ENCODE measurements around the gene CDK14.

Gene CDK14

GRCh38 chr7:90595801-90596670, at the start of gene CDK14:
TSS of gene CDK14 (plus strand) at chr7:90596321. CDS start at chr7:90596628, 307 bp downstream.
- TF ChIP-seq, protein P1, sequence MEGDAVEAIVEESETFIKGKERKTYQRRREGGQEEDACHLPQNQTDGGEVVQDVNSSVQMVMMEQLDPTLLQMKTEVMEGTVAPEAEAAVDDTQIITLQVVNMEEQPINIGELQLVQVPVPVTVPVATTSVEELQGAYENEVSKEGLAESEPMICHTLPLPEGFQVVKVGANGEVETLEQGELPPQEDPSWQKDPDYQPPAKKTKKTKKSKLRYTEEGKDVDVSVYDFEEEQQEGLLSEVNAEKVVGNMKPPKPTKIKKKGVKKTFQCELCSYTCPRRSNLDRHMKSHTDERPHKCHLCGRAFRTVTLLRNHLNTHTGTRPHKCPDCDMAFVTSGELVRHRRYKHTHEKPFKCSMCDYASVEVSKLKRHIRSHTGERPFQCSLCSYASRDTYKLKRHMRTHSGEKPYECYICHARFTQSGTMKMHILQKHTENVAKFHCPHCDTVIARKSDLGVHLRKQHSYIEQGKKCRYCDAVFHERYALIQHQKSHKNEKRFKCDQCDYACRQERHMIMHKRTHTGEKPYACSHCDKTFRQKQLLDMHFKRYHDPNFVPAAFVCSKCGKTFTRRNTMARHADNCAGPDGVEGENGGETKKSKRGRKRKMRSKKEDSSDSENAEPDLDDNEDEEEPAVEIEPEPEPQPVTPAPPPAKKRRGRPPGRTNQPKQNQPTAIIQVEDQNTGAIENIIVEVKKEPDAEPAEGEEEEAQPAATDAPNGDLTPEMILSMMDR (IDR thresholded peaks at IDR 0.05; ENCODE audit: low read depth, low read length, missing control alignments) = peak; percentile 40
- H3K4me3 ChIP-seq (replicated peaks; ENCODE audit: low read depth, low read length) = peak within 1 kb of the TSS; percentile 93
- DNase-seq (ENCODE audit: extremely low read depth, low read depth) = no peak

DNA sequence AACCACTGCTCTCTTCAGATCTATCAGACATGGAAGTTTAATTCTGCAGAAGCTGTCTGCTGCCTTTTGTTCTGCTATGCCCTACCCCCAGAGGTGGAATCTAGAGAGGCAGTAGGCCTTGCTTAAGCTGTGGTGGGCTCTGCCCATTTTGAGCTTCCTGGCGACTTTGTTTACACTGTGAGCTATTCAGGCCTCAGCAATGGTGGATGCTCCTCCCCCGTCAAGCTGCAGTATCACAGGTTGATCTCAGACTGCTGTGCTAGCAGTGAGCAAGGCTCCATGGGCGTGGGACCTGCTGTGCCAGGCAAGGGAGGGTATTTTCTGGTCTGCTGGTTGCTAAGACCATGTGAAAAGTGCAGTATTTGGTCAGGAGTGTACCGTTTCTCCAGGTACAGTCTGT, 45.1 kb upstream of the CDK14 start:
- H3K4me3 ChIP-seq (replicated peaks; ENCODE audit: low read depth, low read length) = no peak overlapping the region
- TF ChIP-seq, protein P1 (IDR thresholded peaks at IDR 0.05; ENCODE audit: low read depth, low read length, missing control alignments) = no peak
- DNase-seq (ENCODE audit: extremely low read depth, low read depth) = no peak

DNA sequence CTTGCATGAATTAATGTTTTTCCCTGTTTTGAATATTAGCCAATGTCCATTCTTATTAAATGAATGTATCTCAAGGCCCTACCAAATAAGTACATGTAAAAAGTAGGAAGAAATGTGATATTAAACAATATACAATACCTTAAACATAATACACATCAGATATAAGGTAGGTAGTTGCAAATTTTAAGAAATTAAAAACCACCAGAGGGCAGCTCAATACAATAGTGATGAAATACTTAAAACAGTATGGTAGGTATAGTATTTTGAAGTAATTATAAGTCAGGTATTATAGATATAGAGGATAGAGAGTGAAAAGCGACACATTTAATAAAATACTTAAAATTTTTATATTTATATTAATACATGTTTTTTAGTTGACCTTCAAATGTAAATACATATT, 43.6 kb upstream of the CDK14 start:
- DNase-seq (ENCODE audit: extremely low read depth, low read depth) = no peak

GRCh38 chr7:90560730-90561129, 35.4 kb upstream of the CDK14 start:
- TF ChIP-seq, protein P1 (IDR thresholded peaks at IDR 0.05; ENCODE audit: low read depth, low read length, missing control alignments) = no peak

More for the DNA sequence above, 43.6 kb upstream of the CDK14 start:
- H3K4me3 ChIP-seq (replicated peaks; ENCODE audit: low read depth, low read length) = no peak overlapping the region
- TF ChIP-seq, protein P1 (IDR thresholded peaks at IDR 0.05; ENCODE audit: low read depth, low read length, missing control alignments) = no peak

DNA sequence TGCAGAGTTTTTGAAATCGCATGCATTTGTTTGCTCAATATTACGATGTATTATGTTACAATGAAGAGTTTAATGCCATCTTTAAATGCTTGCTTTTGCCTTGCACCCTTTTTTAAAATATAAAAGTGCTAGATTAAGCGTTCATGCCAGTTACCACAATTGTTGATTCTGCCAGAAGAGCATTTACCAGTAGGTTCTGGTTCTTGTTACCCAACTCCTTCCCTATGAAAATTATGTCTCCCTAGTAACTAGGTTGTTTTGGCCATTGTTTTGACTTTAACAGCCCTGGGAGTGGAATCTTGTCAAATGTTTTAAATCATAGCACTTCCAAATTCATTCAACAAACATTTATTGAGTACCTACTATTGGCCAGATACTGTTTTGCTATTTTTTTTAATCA, 32.8 kb upstream of the CDK14 start:
- no peak for DNase-seq (ENCODE audit: extremely low read depth, low read depth)
- H3K4me3 ChIP-seq (replicated peaks; ENCODE audit: low read depth, low read length) = no peak overlapping the region
- TF ChIP-seq, protein P1 (IDR thresholded peaks at IDR 0.05; ENCODE audit: low read depth, low read length, missing control alignments) = no peak

More at GRCh38 chr7:90560730-90561129, 35.4 kb upstream of the CDK14 start:
- H3K4me3 ChIP-seq (replicated peaks; ENCODE audit: low read depth, low read length) = no peak overlapping the region
- DNase-seq (ENCODE audit: extremely low read depth, low read depth) = no peak

- H3K4me3 ChIP-seq (replicated peaks; ENCODE audit: low read depth, low read length) = no peak overlapping the region
- TF ChIP-seq, protein P1 (IDR thresholded peaks at IDR 0.05; ENCODE audit: low read depth, low read length, missing control alignments) = no peak
- DNase-seq (ENCODE audit: extremely low read depth, low read depth) = no peak
Observed at GRCh38 chr7:90564455-90564854, 31.7 kb upstream of the CDK14 start.
